ENCODE data around the gene HOXB3.

GRCh38 chr17:48562934-48563333 is 27.1 kb downstream of the HOXB3 start:
- TF ChIP-seq POLR2A (IDR thresholded peaks at IDR 0.05; ENCODE audit: low read length) (no peak), GATA1 (IDR thresholded peaks at IDR 0.05; ENCODE audit: low read depth, low read length) (no peak)
